Measurements from ENCODE around the gene SRGAP1. TPM values are rescaled to one million over a fixed set of nuclear protein-coding genes. Genes with fewer than 3 reads are reported as not detected.

The SRGAP1 gene
- total and polyA plus RNA-seq, 2 of the 4 experiments (the other 2 are of a cell fraction), result 10.0 to 10.2 TPM

DNA sequence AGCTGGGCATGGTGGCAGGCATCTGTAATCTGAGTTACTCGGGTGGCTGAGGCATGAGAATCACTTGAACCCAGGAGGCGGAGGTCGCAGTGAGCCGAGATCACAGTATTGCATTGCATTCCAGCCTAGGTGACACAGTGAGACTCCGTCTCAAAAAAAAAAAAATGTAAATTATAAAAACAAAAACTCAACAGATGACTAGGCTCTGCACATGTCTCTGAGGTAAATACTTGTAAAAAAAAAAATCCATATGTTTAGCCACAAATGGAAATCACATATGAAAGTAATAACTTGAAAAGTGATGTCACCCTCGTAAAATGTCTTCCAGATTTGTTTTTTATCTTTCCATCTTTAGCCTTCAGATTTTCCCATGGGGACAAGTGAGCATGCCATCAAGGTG lies 292.6 kb downstream of the SRGAP1 start:
- ChIA-PET CTCF (no interaction called here), POLR2A (ENCODE audit: unreplicated experiment) (no interaction called here)
- Histone ChIP-seq H2BK5ac (ENCODE audit: low read depth, low read length, poor library complexity, severe bottlenecking) (peak overlapping the region; percentile 24), H3K36me3 (ENCODE audit: control insufficient read depth, insufficient read depth, low read length) (peaks cover 34% of the 10 kb centered on the region), H4K20me1 (ENCODE audit: insufficient read depth, low read length) (no peaks in the 10 kb centered on the region), H3K18ac (ENCODE audit: low read depth, low read length) (no peak overlapping the region), H3K27me3 (ENCODE audit: control insufficient read depth, insufficient read depth, low read length) (no peaks in the 10 kb centered on the region), H2BK20ac (ENCODE audit: low read depth, low read length) (no peak overlapping the region), H4K5ac (ENCODE audit: low read depth, low read length) (no peak overlapping the region), H4K8ac (ENCODE audit: low read depth in 2 of 2, low read length in 2 of 2) (no peak overlapping the region), H3K23ac (ENCODE audit: low read depth, low read length) (no peak overlapping the region), H2BK120ac (ENCODE audit: low read depth, low read length) (no peak overlapping the region), H2BK15ac (ENCODE audit: low read depth, low read length) (no peak overlapping the region), H2AFZ (replicated peaks; ENCODE audit: low read length, poor library complexity) (no peak overlapping the region), H3K9me3 (ENCODE audit: control insufficient read depth, insufficient read depth, low read length) (peaks cover 9% of the 10 kb centered on the region), H3K4me1 (ENCODE audit: control insufficient read depth, insufficient read depth, low read length) (no peaks in the 10 kb centered on the region), H3K14ac (replicated peaks; ENCODE audit: low read depth, low read length) (no peak overlapping the region), H2AK5ac (ENCODE audit: low read depth, low read length) (no peak overlapping the region), H4K91ac (ENCODE audit: insufficient read depth, low read depth, low read length) (no peak overlapping the region), H3K4me2 (ENCODE audit: low read depth, low read length) (no peak overlapping the region), H3K79me1 (ENCODE audit: low read depth in 1 of 2, low read length in 2 of 2) (peaks cover 22 to 27% of the 10 kb centered on the region in 2 experiments), H3K4ac (ENCODE audit: low read depth, low read length) (no peak overlapping the region), H3K56ac (ENCODE audit: extremely low read depth, insufficient read depth, low read length) (no peak overlapping the region), H3K9me1 (ENCODE audit: insufficient read depth, low read length) (no peaks in the 10 kb centered on the region; the same call in none of the 2 replicates), H3K27ac (ENCODE audit: insufficient read depth, low read length) (no peak overlapping the region), H3K4me3 (ENCODE audit: insufficient read depth, low read depth, low read length) (no peak overlapping the region), H3K9ac (ENCODE audit: low read depth, low read length) (no peak overlapping the region), H2AK9ac (replicated peaks; ENCODE audit: low read depth, low read length, poor library complexity) (no peak overlapping the region)
- dilution Hi-C loops (cut with HindIII; ENCODE audit: low sequenced_read_pairs, unreplicated experiment) (no loop called here), intact Hi-C loops (cut with micrococcal nuclease) (no loop called here), in situ Hi-C loops (cut with MboI; ENCODE audit: low sequenced_read_pairs) (no loop called here)
- peak; percentile 65 for ATAC-seq (ENCODE audit: low read depth)
- no CpG with 5 or more reads among the region's 6 CpGs for WGBS, 2 experiments (ENCODE audit: extremely low coverage in 2 of 2, insufficient read length in 1 of 2)
- TF ChIP-seq SMC3 (IDR thresholded peaks at IDR 0.05; ENCODE audit: low read depth, low read length) (no peak), NFE2L2 (IDR thresholded peaks at IDR 0.05; ENCODE audit: low read depth, low read length) (no peak), MXI1 (IDR thresholded peaks at IDR 0.05; ENCODE audit: borderline replicate concordance, low read depth, low read length) (no peak), POLR2A (IDR thresholded peaks at IDR 0.05; ENCODE audit: low read depth, low read length) (no peak), MAZ (IDR thresholded peaks at IDR 0.05; ENCODE audit: borderline replicate concordance, low read depth, low read length) (no peak), CHD1 (IDR thresholded peaks at IDR 0.05; ENCODE audit: low read depth, low read length) (no peak)
- TF ChIP-seq, protein P1, sequence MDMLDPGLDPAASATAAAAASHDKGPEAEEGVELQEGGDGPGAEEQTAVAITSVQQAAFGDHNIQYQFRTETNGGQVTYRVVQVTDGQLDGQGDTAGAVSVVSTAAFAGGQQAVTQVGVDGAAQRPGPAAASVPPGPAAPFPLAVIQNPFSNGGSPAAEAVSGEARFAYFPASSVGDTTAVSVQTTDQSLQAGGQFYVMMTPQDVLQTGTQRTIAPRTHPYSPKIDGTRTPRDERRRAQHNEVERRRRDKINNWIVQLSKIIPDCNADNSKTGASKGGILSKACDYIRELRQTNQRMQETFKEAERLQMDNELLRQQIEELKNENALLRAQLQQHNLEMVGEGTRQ (IDR thresholded peaks at IDR 0.05; ENCODE audit: low read depth, low read length), result no peak
- no TSS peak for BruUV-seq (replicated peaks)
- peak; percentile 59 for DNase-seq
